H9 (cell line): ENCODE results near the gene FGFR1OP2. TPM values are rescaled to one million over a fixed set of nuclear protein-coding genes. Genes with fewer than 3 reads are reported as not detected.

Source experiments
- DNase-seq: peaks from one replicate; pipeline ENCODE4 v3.0.0-alpha.2; 2017
- H2AFZ ChIP-seq: one replicate; pipeline ENCODE4 v1.6.1; 2013; ENCODE audit warnings: mild to moderate bottlenecking, low read length, control low read depth, moderate library complexity
- H2AK5ac ChIP-seq: 2 replicates; pipeline ENCODE4 v1.6.1; 2013; ENCODE audit warnings: low read length, control low read depth, mixed read lengths; ENCODE audit not compliant: insufficient read length
- H2BK120ac ChIP-seq: one replicate; pipeline ENCODE4 v1.6.1; 2013; ENCODE audit warnings: low read depth, mild to moderate bottlenecking, low read length, control low read depth, inconsistent platforms; ENCODE audit not compliant: poor library complexity, severe bottlenecking
- H2BK12ac ChIP-seq: 2 replicates; pipeline ENCODE4 v1.6.1; 2013; ENCODE audit warnings: low read length, control low read depth, mixed read lengths, low read depth; ENCODE audit not compliant: insufficient read length
- H2BK15ac ChIP-seq: 2 replicates; pipeline ENCODE4 v1.6.1; 2013; ENCODE audit warnings: low read depth, low read length, control low read depth
- H2BK20ac ChIP-seq: one replicate; pipeline ENCODE4 v1.6.1; 2013; ENCODE audit warnings: low read depth, mild to moderate bottlenecking, low read length, control low read depth, inconsistent platforms; ENCODE audit not compliant: poor library complexity, severe bottlenecking
- H2BK5ac ChIP-seq: 2 replicates; pipeline ENCODE4 v1.6.1; 2013; ENCODE audit warnings: low read length, control low read depth, mixed read lengths; ENCODE audit not compliant: insufficient read length
- H3K14ac ChIP-seq: 2 replicates; pipeline ENCODE4 v1.6.1; 2013; ENCODE audit warnings: low read length, control low read depth; ENCODE audit not compliant: insufficient read depth
- H3K18ac ChIP-seq: 2 replicates; pipeline ENCODE4 v1.6.1; 2013; ENCODE audit warnings: low read depth, mild to moderate bottlenecking, mixed read lengths, low read length, control low read depth; ENCODE audit not compliant: insufficient read length
- H3K23ac ChIP-seq: 2 replicates; pipeline ENCODE4 v1.6.1; 2013; ENCODE audit warnings: low read length, control low read depth, mixed read lengths, low read depth; ENCODE audit not compliant: insufficient read length
- H3K23me2 ChIP-seq: 2 replicates; pipeline ENCODE4 v1.6.1; 2013; ENCODE audit warnings: low read depth, mild to moderate bottlenecking, mixed read lengths, low read length, control low read depth; ENCODE audit not compliant: insufficient read length, poor library complexity, severe bottlenecking
- H3K27ac ChIP-seq: 2 replicates; pipeline ENCODE4 v1.5.1; 2013; ENCODE audit warnings: low read length, control low read depth, mixed read lengths, low read depth; ENCODE audit not compliant: insufficient read length
- H3K27me3 ChIP-seq: 2 replicates; pipeline ENCODE4 v1.6.1; 2013; ENCODE audit warnings: low read length, control low read depth, inconsistent platforms; ENCODE audit not compliant: insufficient read depth
- H3K4ac ChIP-seq: 2 replicates; pipeline ENCODE4 v1.6.1; 2013; ENCODE audit warnings: low read depth, mild to moderate bottlenecking, control low read depth, inconsistent platforms, low read length, moderate library complexity
- H3K4me1 ChIP-seq: 2 replicates; pipeline ENCODE4 v1.6.1; 2013; ENCODE audit warnings: low read length, control low read depth, inconsistent platforms; ENCODE audit not compliant: insufficient read depth
- H3K4me2 ChIP-seq: 2 replicates; pipeline ENCODE4 v1.6.1; 2013; ENCODE audit warnings: low read length, control low read depth, mixed read lengths; ENCODE audit not compliant: insufficient read length, insufficient read depth
- H3K56ac ChIP-seq: 2 replicates; pipeline ENCODE4 v1.6.1; 2013; ENCODE audit warnings: low read depth, mild to moderate bottlenecking, mixed read lengths, low read length, control low read depth; ENCODE audit not compliant: insufficient read length
- H3K79me1 ChIP-seq: 2 replicates; pipeline ENCODE4 v1.6.1; 2013; ENCODE audit warnings: low read depth, mild to moderate bottlenecking, moderate library complexity, low read length, control low read depth, inconsistent platforms; ENCODE audit not compliant: insufficient read depth, poor library complexity, severe bottlenecking
- H3K79me2 ChIP-seq: 2 replicates; pipeline ENCODE4 v1.6.1; 2013; ENCODE audit warnings: low read length, control low read depth, inconsistent platforms; ENCODE audit not compliant: insufficient read depth
- H3K9ac ChIP-seq: 2 replicates; pipeline ENCODE4 v1.6.1; 2013; ENCODE audit warnings: low read length, control low read depth, mixed read lengths; ENCODE audit not compliant: insufficient read length; ENCODE audit errors: extremely low read depth
- H3K9me3 ChIP-seq: one replicate; pipeline ENCODE4 v1.6.1; 2013; ENCODE audit warnings: low read depth, low read length, inconsistent platforms; ENCODE audit not compliant: control insufficient read depth
- H3T11ph ChIP-seq: one replicate; pipeline ENCODE4 v1.6.1; 2013; ENCODE audit warnings: mild to moderate bottlenecking, low read length, control low read depth, inconsistent platforms
- H4K20me1 ChIP-seq: one replicate; pipeline ENCODE4 v1.6.1; 2013; ENCODE audit not compliant: control insufficient read depth, insufficient read length, insufficient read depth
- H4K5ac ChIP-seq: 2 replicates; pipeline ENCODE4 v1.6.1; 2013; ENCODE audit warnings: low read depth, mild to moderate bottlenecking, mixed read lengths, low read length, control low read depth; ENCODE audit not compliant: insufficient read length
- H4K8ac ChIP-seq: replicated peaks from 2 replicates; pipeline ENCODE4 v1.6.1; 2013; ENCODE audit warnings: low read length, control low read depth, mixed read lengths, low read depth; ENCODE audit not compliant: insufficient read length
- H4K91ac ChIP-seq: 2 replicates; pipeline ENCODE4 v1.6.1; 2013; ENCODE audit warnings: low read depth, mild to moderate bottlenecking, moderate library complexity, mixed read lengths, low read length, control low read depth; ENCODE audit not compliant: insufficient read length
- H3K27ac Mint-ChIP-seq, 3 experiments: 2 replicates in 2 of 3; 3 replicates in 1 of 3; pipeline ENCODE4 v1.8.0; 2020 to 2021; ENCODE audit warnings: mixed read lengths in 3 of 3, mild to moderate bottlenecking in 1 of 3, moderate library complexity in 1 of 3
- H3K27me3 Mint-ChIP-seq: 2 replicates; pipeline ENCODE4 v1.8.0; 2021; ENCODE audit warnings: low read depth, mild to moderate bottlenecking, moderate library complexity, mixed read lengths
- H3K36me3 Mint-ChIP-seq, 3 experiments: 2 replicates in 2 of 3; 3 replicates in 1 of 3; pipeline ENCODE4 v1.8.0; 2020 to 2021; ENCODE audit warnings: low read depth in 3 of 3, mixed read lengths in 3 of 3; ENCODE audit not compliant: insufficient read depth in 1 of 3
- H3K4me1 Mint-ChIP-seq, 2 experiments: 2 replicates each; pipeline ENCODE4 v1.8.0; 2020; ENCODE audit warnings: mixed read lengths in 2 of 2
- H3K4me3 Mint-ChIP-seq, 2 experiments: 2 replicates in 1 of 2; 3 replicates in 1 of 2; pipeline ENCODE4 v1.8.0; 2020 to 2021; ENCODE audit warnings: mild to moderate bottlenecking in 2 of 2, mixed read lengths in 2 of 2, moderate library complexity in 1 of 2
- H3K9me3 Mint-ChIP-seq, 2 experiments: 2 replicates in 1 of 2; 3 replicates in 1 of 2; pipeline ENCODE4 v1.8.0; 2020; ENCODE audit warnings: mild to moderate bottlenecking in 2 of 2, mixed read lengths in 2 of 2, moderate library complexity in 1 of 2
- CTCF ChIP-seq: fragments of 200-600 bp; sonication (generic); conservative IDR thresholded peaks from 3 replicates; pipeline ENCODE4 v1.8.0; 2021; ENCODE audit warnings: antibody characterized with exemption, mild to moderate bottlenecking
- WGBS: extraction: QIAGEN DNeasy Blood & Tissue Kit; methylation state at CpG from one replicate; pipeline ENCODE4 v1.1.7; 2013; ENCODE audit warnings: missing lambda C conversion rate, low lambda C conversion rate, mixed read lengths; ENCODE audit not compliant: insufficient read length; ENCODE audit errors: extremely low coverage; 5-methylcytosine and 5-hydroxymethylcytosine counted together
- total RNA-seq: library from RNA; stranded (reverse); gene quantifications from 2 replicates; pipeline ENCODE4 v1.2.1, GENCODE V29; 2021

The FGFR1OP2 gene
- total RNA-seq, 1 experiment from 2014 or later, result 30.0 TPM

- no peak overlapping the region for H3K18ac ChIP-seq
- H3K27me3 Mint-ChIP-seq, result no peaks in the 10 kb centered on the region
- WGBS, result no CpG with 5 or more reads among the region's 2 CpGs
Measured at GRCh38 chr12:26982866-26983265, 44.6 kb downstream of the FGFR1OP2 start.

More at GRCh38 chr12:26982866-26983265, 44.6 kb downstream of the FGFR1OP2 start:
- DNase-seq, result no peak
- no peaks in the 10 kb centered on the region for H3K79me2 ChIP-seq
- H3K36me3 Mint-ChIP-seq, result peaks cover 11 to 52% (median 34%) of the 10 kb centered on the region in 3 experiments
- no peak for TF ChIP-seq CTCF
- H2AK5ac ChIP-seq, result no peak overlapping the region
- H3K27ac Mint-ChIP-seq, result no peak overlapping the region
- H3K4ac ChIP-seq, result no peak overlapping the region
- H3K23me2 ChIP-seq, result no peaks in the 10 kb centered on the region
- H2BK12ac ChIP-seq, result no peak overlapping the region
- H4K8ac ChIP-seq, result no peak overlapping the region
- no peaks in the 10 kb centered on the region for H3K4me1 ChIP-seq
- no peaks in the 10 kb centered on the region for H3K4me1 Mint-ChIP-seq
- H2BK15ac ChIP-seq, result no peak overlapping the region
- no peak overlapping the region for H3K4me2 ChIP-seq
- H3K79me1 ChIP-seq, result peaks cover 4% of the 10 kb centered on the region
- no peak overlapping the region for H2AFZ ChIP-seq
- H3K14ac ChIP-seq, result no peak overlapping the region
- H3K23ac ChIP-seq, result no peak overlapping the region
- no peak overlapping the region for H3T11ph ChIP-seq
- no peak overlapping the region for H3K56ac ChIP-seq
- H3K27me3 ChIP-seq, result no peaks in the 10 kb centered on the region
- no peak overlapping the region for H3K9ac ChIP-seq
- no peak overlapping the region for H3K4me3 Mint-ChIP-seq
- no peaks in the 10 kb centered on the region for H3K9me3 Mint-ChIP-seq
- H4K91ac ChIP-seq, result no peak overlapping the region
- H4K5ac ChIP-seq, result no peak overlapping the region
- H2BK120ac ChIP-seq, result no peak overlapping the region
- no peaks in the 10 kb centered on the region for H3K9me3 ChIP-seq
- H4K20me1 ChIP-seq, result no peaks in the 10 kb centered on the region
- no peak overlapping the region for H3K27ac ChIP-seq
- H2BK20ac ChIP-seq, result no peak overlapping the region
- no peak overlapping the region for H2BK5ac ChIP-seq
